ENCODE measurements around the gene BRD1.
"Not testable (repeated sequence)": the region's sequence is repeated elsewhere in the genome, so short reads cannot be mapped to it uniquely, and the experiment has no call there.

Gene BRD1

DNA sequence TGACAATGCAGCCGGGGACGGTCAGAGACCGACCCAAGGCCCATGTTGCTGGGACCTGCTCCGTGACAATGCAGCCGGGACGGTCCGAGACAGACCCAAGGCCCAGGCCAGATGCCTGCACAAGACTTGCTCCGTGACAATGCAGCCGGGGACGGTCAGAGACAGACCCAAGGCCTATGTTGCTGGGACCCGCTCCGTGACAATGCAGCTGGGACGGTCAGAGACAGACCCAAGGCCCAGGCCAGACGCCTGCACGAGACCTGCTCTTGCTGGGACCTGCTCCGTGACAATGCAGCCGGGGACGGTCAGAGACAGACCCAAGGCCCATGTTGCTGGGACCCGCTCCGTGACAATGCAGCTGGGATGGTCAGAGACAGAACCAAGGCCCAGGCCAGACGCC, 45.8 kb downstream of the BRD1 start:
- not testable (repeated sequence) for DNase-seq

DNA sequence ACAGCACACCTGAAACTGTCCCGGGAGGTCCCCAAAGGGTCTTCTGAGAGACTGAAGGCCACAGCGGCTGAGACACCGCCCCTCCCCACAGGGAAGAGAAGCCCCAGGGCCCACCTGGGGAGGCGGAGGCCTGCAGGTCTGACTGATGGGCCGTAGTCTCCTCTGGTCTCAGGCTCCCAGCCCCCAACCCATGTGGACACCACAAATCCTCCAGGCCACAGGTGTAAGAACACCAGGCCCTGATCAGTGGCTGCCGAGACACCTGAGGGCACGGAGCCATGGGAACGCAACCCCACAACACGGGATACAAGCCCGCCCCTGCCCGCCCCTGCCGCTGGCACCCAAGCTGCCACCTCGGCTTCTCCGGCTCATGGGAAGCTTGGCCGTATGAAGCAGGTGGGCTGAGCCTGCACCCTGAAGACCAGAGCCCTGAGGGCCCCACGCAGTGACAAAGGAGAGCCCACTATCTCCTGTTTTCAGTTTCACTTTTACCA, 46.3 kb downstream of the BRD1 start:
- no peak for DNase-seq

- no peak for DNase-seq
Measured at GRCh38 chr22:49780698-49781288, 46.9 kb downstream of the BRD1 start.

DNA sequence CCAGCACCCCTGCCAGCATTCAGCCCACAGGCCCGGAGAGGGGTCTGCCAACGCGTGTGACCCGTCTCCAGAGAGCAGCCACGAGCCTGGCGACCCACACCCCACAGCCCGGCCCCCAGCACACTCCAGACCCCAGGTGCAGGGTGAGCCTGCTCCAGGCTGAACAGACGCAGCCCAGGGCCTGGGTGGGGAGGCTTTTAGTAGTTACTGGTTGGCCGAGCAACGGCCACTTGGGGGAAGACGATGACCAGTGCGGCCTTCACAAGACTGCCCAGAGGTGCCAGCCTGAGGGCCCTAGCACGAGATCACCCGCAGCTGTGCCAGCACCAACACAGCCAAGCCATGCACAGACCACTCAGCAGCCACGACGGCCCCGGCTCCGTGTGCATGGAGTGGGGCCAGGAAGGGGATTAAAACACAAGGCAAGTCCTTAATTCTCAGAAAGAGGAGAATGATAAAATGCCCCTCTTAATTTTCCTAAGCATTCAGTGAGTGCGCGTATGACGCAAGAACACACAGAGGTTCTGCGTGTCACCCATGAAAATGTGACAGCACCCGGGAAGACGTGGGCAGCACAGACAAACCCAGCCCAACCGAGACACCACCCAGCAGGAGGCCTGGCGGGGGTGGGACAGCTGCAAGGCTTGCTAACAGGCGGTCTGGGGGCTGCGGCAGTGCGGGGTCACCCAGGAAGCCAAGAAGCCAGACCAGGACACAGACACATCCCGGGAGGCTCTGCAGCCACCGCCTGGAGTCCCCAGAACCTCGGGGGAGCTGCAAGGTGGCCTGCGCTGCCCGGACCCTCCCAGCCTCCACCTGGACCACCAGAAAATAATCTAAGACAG, 47.6 kb downstream of the BRD1 start:
- no peak for DNase-seq

DNA sequence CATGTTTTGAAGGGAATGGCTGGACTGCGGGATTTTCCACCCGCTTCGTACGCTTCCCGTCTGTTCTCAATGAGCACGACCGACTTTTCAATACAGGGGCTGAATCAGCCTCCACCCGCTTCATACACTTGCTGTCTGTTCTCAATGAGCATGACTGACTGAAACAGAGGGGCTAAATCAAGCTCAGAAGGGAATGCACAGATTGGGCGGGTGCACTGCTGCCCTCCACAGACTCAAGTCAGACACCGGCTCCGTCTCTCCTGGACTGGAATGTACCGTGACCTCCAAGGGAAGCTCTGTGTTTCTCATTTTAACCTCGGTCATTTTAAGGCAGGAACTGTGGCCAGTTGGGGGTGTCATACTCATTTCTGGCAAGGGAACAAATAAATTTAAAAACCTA, 48.5 kb downstream of the BRD1 start:
- no peak for DNase-seq

DNA sequence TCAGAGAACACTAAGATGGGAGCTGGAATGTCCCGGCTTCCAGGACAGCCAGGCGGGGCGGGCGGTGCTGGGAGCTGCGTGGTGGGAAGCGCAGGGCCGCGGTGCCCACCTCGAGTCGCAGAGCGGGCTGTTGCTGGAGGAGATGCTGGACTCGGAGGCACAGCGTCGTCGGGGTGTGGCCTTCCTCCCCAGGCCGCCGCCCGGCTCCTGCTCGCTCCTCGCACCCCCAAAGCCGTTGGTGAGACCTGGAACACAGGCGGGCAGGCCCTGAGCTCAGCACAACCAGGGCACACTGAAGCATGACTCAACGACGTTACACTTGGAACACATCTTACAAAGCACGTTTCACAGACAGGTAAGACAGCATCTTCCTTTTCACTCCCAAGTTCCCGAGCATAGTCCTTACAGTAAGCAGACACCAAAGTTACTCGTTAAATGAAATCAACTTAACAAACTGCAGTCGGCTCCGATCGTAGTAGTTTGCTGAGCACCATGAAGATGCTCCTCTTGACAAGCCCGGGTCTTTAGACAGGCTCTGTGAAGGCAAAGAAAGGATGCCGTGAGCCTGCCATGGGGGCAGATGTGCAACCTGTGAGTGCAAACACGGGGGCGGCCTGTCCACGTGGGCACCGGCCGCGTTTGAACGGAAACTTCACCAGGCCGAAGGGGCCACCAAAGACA, 50.0 kb downstream of the BRD1 start:
- no peak for DNase-seq

DNA sequence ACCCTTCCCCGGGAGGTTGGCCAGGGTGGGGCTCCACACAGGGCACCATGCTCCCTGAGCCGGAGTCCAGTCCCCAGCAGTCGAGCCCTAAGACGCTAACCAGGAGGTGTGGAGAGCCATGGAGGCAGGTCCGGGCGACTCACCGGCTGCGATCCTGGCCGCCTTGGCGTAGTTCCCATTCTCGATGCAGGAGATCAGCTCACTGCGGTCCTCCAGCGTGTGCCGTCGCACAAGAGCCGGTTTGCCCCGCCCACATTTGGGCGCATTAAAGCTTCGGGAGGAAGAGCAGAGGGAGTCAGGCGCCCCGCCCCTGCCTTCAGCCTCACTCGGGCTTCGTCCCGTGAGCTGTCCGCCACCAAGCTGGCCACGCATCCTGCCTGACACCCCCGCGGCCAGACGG, 50.8 kb downstream of the BRD1 start:
- DNase-seq, result no peak

DNA sequence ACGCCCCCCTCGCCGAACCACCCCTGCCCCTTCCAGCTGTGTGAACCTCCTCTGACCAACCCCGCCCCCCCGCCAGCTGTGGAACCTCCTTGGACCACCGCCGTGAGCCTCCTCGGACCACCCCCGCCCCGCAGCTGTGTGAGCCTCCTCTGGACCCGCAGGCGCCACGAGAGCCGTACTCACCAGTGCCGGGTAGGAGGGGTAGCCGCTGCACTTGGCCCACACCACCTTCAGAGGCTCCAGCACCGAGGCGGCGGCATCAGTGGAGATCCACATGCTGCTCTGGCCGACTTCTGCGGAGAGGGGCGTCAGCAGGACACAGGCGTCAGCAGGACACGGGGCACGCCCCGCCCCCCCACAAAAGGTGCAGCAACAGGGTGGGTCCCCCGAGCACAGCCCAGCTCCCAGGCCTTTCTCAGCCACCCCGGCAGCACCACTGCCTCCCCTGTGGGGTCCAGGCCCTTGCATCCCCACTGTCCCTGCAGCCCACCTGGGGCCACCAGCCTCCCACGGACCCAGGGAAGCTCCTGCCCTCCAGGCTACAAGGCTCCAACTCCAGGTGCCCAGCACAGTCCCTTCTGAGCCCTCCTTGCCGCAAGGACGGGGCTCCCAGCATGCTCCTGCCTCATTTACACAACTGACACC, 51.7 kb downstream of the BRD1 start:
- DNase-seq, result no peak

DNA sequence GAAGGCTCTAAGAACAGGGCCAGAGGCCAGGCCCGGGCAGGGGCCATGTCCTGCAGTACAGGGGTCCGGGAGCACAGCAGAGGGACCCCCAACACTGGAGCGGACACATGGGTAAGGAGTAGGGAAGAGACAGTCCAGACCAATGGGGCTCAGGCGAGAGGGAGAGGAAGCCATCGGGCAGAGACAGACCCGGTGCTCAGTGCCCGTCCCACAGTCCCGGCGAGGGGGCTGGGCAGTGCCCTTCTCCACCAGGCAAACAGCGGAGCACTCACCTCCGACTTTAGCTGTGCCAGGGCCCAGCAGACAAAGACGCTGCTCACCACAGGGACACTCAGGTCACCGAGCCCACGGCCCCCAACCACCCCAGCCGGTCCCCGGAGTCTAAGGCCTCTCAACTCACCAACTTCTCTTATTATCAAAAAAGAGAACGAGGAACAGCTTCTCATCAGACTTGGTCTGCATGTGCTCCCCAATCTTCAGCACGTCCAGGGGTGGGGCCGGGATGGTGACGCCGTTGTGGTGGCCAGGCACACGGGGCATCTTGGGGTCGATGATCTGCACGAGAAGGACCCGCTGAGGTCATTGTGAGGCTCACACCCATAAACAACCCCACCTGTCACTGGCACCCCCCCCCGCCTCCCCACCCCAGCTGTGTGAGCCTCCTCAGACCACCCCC, 52.3 kb downstream of the BRD1 start:
- DNase-seq, result no peak

- no peak for DNase-seq
Measured at GRCh38 chr22:49774499-49775151, 53.0 kb downstream of the BRD1 start.

- DNase-seq, result no peak
Measured at GRCh38 chr22:49774046-49774445, 53.6 kb downstream of the BRD1 start.

DNA sequence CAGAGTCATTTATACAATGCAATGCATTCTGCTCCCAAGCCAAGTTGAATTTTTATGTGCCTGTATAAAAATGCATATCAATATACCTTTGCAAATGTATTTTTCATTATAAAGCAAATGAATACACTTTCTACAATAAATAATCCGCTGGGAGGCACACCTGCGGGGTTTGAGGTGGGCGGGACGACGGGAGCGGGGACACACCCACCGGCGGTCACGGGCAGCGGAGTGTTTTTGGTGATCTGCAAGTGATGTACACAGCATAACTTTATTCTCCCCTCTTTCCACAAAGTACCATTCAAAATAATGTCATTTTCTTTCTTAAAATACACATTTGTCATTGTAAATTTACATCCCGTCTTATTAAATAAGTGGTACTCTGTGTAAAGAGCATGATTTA, 54.1 kb downstream of the BRD1 start:
- DNase-seq, result no peak

DNA sequence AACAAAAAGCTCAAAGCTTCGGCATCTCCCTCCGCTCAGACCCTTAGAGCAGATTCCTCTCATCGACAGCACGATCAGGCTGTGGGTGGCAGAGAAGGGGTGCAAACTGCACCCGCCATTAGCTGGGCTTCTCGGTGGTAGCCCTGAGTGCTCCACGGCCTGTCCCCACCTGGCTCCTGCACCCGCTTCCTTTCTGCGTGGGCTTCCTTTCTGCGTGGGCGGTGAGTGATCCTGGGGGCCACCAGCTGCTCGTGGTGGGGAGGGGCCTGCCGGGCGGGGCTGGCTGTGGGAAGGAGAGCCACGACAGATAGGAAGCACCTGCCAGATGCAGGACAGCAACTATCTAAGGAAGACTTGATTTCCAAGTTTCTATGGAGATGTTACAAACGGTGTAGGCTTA, 55.0 kb downstream of the BRD1 start:
- no peak for DNase-seq

DNA sequence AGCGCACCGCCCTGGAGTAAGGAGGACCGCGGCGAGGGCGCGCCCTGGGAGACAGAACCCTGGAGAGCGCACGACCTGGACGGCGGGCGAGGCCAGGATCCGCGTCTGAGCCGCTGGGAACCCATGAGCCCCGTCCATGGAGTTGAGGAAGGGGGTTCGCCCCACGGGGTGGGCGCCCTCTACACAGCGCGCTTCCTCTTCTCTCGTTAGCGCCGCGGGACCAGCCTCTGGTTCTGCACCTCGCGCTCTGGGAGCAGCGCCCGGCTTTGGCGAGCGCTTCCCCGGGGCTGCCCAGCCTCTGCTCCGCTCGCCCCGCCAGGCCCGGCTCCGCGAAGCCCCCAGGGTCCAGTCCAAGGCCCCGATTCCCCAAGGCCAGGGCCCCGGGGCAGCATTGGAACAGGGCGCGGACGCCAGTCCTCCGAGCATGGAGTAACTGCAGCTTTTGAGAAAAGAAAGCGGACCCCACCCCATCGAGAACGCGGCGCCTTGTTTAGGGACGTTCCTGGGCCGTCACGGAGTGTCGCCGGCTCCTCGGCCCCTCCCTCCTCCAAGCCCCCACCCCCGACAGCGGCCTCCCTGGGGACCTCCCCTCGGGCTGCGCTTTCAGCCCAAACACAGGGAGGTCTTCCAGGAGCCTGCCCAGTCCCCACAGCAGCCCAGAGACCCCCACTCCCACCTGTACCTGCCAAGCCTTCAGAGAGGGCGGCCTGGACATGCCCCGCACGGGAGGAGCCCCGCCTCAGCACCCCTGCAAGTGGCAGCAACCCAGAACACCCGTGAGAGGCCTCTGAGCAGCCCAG, 56.2 kb downstream of the BRD1 start:
- no peak for DNase-seq

- no peak for DNase-seq
Measured at GRCh38 chr22:49770547-49771265, 57.0 kb downstream of the BRD1 start.

GRCh38 chr22:49769691-49770546, 57.8 kb downstream of the BRD1 start:
- DNase-seq, result no peak

DNA sequence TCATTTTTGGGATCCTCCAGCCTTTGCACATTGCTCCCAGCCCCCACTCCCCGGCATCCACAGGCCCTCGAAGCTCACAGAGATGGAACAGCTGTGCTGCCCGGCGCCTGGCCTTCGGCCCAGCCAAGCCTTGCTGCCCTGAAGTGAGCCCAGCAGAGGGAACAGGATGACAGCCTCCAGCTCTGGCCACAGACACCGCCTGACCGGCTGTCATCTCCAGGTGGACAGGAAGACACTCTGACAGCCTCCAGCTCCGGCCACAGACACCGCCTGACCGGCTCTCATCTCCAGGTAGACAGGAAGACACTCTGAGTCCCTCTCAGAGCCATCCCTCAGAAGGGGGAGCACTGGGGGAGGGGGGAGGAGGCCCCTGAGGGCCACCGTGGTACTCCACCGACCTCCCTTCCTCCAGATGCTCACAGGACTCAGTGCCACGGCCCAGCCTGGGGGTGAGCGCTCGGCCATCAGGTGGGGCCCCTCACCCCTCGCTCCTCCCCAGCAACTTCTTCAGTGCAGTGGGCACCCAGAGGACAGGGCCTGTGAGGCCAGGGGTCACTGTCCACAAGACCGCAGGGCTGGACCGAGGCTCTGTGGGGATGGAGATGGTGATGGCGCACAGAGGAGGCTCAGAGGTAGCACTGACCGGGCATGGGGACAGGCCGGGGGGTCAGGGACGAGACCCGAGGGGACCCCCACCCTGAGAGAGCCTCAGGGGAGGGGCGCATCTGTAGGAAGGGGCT, 58.6 kb downstream of the BRD1 start:
- no peak for DNase-seq

GRCh38 chr22:49768077-49768910, 59.4 kb downstream of the BRD1 start:
- no peak for DNase-seq
